ENCODE results near the gene CCNB2.

DNA sequence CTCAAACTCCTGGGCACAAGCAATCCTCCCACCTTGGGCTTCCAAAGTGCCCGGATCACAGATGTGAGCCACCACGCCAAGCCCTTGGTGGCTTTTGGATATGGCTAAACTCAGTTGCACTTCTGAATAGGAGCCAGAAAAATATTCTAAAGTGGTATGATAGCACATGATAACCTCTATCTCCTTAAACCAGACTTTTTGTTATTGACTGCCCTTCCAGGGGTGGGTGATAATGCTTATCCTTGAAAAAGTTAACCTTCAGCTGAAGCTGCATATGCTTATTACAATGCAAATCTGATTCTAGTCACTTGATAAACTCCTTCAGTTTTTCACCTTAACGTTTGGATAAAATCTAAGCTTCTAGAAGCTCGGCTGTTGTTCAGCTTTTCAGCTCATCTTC, 6.3 kb downstream of the CCNB2 start:
- TF ChIP-seq, protein P1, sequence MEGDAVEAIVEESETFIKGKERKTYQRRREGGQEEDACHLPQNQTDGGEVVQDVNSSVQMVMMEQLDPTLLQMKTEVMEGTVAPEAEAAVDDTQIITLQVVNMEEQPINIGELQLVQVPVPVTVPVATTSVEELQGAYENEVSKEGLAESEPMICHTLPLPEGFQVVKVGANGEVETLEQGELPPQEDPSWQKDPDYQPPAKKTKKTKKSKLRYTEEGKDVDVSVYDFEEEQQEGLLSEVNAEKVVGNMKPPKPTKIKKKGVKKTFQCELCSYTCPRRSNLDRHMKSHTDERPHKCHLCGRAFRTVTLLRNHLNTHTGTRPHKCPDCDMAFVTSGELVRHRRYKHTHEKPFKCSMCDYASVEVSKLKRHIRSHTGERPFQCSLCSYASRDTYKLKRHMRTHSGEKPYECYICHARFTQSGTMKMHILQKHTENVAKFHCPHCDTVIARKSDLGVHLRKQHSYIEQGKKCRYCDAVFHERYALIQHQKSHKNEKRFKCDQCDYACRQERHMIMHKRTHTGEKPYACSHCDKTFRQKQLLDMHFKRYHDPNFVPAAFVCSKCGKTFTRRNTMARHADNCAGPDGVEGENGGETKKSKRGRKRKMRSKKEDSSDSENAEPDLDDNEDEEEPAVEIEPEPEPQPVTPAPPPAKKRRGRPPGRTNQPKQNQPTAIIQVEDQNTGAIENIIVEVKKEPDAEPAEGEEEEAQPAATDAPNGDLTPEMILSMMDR (IDR thresholded peaks at IDR 0.05): no peak
- no peak for TF ChIP-seq EZH2phosphoT487 (IDR thresholded peaks at IDR 0.05)
